Liver (tissue), 9 donors: ENCODE data around the gene P2RY14. TPM values are rescaled to one million over a fixed set of nuclear protein-coding genes. Genes with fewer than 3 reads are reported as not detected.

ENCODE experiments used
- DNase-seq: peaks from one replicate; pipeline ENCODE4 v3.0.0-alpha.2; 2017; ENCODE audit warnings: low spot score
- H3K27ac ChIP-seq, 2 donors: one replicate each; pipeline ENCODE4 v1.7.0; 2013; ENCODE audit warnings: inconsistent platforms in 2 of 2, low read length in 2 of 2, control low read depth in 1 of 2, low read depth in 1 of 2, mild to moderate bottlenecking in 1 of 2
- H3K27me3 ChIP-seq, 4 donors: one replicate each; pipeline versions ENCODE4 v1.6.1 to v1.7.0; 2013; ENCODE audit warnings: low read length in 3 of 4, inconsistent platforms in 1 of 4, mild to moderate bottlenecking in 1 of 4, moderate library complexity in 1 of 4; ENCODE audit not compliant: control insufficient read depth in 4 of 4, insufficient read depth in 4 of 4
- H3K36me3 ChIP-seq, 4 donors: one replicate each; pipeline versions ENCODE4 v1.6.1 to v1.7.0; 2013; ENCODE audit warnings: low read length in 3 of 4, mild to moderate bottlenecking in 3 of 4, low read depth in 1 of 4, moderate library complexity in 1 of 4; ENCODE audit not compliant: control insufficient read depth in 4 of 4, insufficient read depth in 3 of 4
- H3K4me1 ChIP-seq, 4 donors: one replicate each; pipeline versions ENCODE4 v1.6.1 to v1.7.0; 2013; ENCODE audit warnings: low read length in 3 of 4, mild to moderate bottlenecking in 3 of 4, moderate library complexity in 1 of 4; ENCODE audit not compliant: control insufficient read depth in 4 of 4, insufficient read depth in 4 of 4
- H3K4me3 ChIP-seq, 3 donors: one replicate each; pipeline versions ENCODE4 v1.6.1 to v1.7.0; 2013; ENCODE audit warnings: low read length in 3 of 3, control low read depth in 1 of 3, low read depth in 1 of 3, mild to moderate bottlenecking in 1 of 3
- H3K9ac ChIP-seq, 2 donors: one replicate each; pipeline ENCODE4 v1.7.0; 2013; ENCODE audit warnings: low read length in 2 of 2, mild to moderate bottlenecking in 2 of 2, moderate library complexity in 2 of 2, control low read depth in 1 of 2, low read depth in 1 of 2
- H3K9me3 ChIP-seq, 4 donors: one replicate each; pipeline versions ENCODE4 v1.6.1 to v1.7.0; 2013; ENCODE audit warnings: low read length in 3 of 4; ENCODE audit not compliant: control insufficient read depth in 4 of 4
- EGR1 ChIP-seq, 2 donors: IDR thresholded peaks; 2 replicates each; pipeline ENCODE4 v1.6.1; 2016 to 2018; ENCODE audit warnings: antibody characterized with exemption in 2 of 2, low read depth in 2 of 2
- FOXA1 ChIP-seq: IDR thresholded peaks from 2 replicates; pipeline ENCODE4 v1.6.1; 2016; ENCODE audit warnings: antibody characterized with exemption
- FOXA2 ChIP-seq: IDR thresholded peaks from 2 replicates; pipeline ENCODE4 v1.6.1; 2016; ENCODE audit warnings: antibody characterized with exemption
- GABPA ChIP-seq, 2 donors: IDR thresholded peaks in 1 of 2; conservative IDR thresholded peaks in 1 of 2; 2 replicates each; pipeline ENCODE4 v1.6.1; 2016; ENCODE audit warnings: antibody characterized with exemption in 2 of 2, mild to moderate bottlenecking in 1 of 2, moderate library complexity in 1 of 2
- HNF4A ChIP-seq, 2 donors: conservative IDR thresholded peaks; 2 replicates each; pipeline ENCODE4 v1.6.1; 2016; ENCODE audit warnings: antibody characterized with exemption in 2 of 2, mild to moderate bottlenecking in 2 of 2
- HNF4G ChIP-seq: IDR thresholded peaks from 2 replicates; pipeline ENCODE4 v1.6.1; 2016; ENCODE audit warnings: antibody characterized with exemption
- JUND ChIP-seq, 2 donors: IDR thresholded peaks; 2 replicates each; pipeline ENCODE4 v1.6.1; 2016; ENCODE audit warnings: antibody characterized with exemption in 2 of 2
- NR2F2 ChIP-seq: IDR thresholded peaks from 2 replicates; pipeline ENCODE4 v1.6.1; 2016; ENCODE audit warnings: antibody characterized with exemption
- RAD21 ChIP-seq, 2 donors: IDR thresholded peaks; 2 replicates each; pipeline ENCODE4 v1.6.1; 2016; ENCODE audit warnings: antibody characterized with exemption in 2 of 2, mild to moderate bottlenecking in 2 of 2
- RXRA ChIP-seq, 2 donors: IDR thresholded peaks; 2 replicates each; pipeline ENCODE4 v1.6.1; 2017 to 2018; ENCODE audit warnings: antibody characterized with exemption in 2 of 2, mild to moderate bottlenecking in 1 of 2
- SP1 ChIP-seq: IDR thresholded peaks from 2 replicates; pipeline ENCODE4 v1.6.1; 2018; ENCODE audit warnings: antibody characterized with exemption, mild to moderate bottlenecking
- TAF1 ChIP-seq: conservative IDR thresholded peaks from 2 replicates; pipeline ENCODE4 v1.6.1; 2016; ENCODE audit warnings: antibody characterized with exemption, mild to moderate bottlenecking
- YY1 ChIP-seq: IDR thresholded peaks from 2 replicates; pipeline ENCODE4 v1.6.1; 2016; ENCODE audit warnings: antibody characterized with exemption, mild to moderate bottlenecking
- WGBS: extraction: QIAGEN DNeasy Blood & Tissue Kit; methylation state at CpG from one replicate; pipeline ENCODE4 v1.1.7; 2013; 5-methylcytosine and 5-hydroxymethylcytosine counted together
- polyA plus RNA-seq, 2 donors: library from polyadenylated mRNA; stranded (reverse) in 1 of 2; unstranded in 1 of 2; fragments of 200-250 nt in 1 of 2; fragments of >200 nt in 1 of 2; fragmentation: Nextera tagmentation in 1 of 2; extraction: Ambion mirVana in 1 of 2; gene quantifications; one replicate each; pipeline versions ENCODE4 v1.2.1 to v1.2.3, GENCODE V29; 2013 to 2015
- total RNA-seq, 2 donors: library from RNA; depleted of rRNA; stranded (reverse); fragments of >200 nt; gene quantifications; one replicate each; pipeline ENCODE4 v1.2.3, GENCODE V29; 2014
- TF ChIP-seq, protein P1 (sequence below): IDR thresholded peaks from 2 replicates; pipeline ENCODE4 v1.6.1; 2016; ENCODE audit warnings: antibody characterized with exemption
- TF ChIP-seq, protein P2 (sequence below): IDR thresholded peaks from 2 replicates; pipeline ENCODE4 v1.6.1; 2016; ENCODE audit warnings: antibody characterized with exemption, mild to moderate bottlenecking
- TF ChIP-seq, protein P3 (sequence below): IDR thresholded peaks from 2 replicates; pipeline ENCODE4 v1.6.1; 2016; ENCODE audit warnings: antibody characterized with exemption
- TF ChIP-seq, protein P4 (sequence below): fragments of 150-350 bp; IDR thresholded peaks from 2 replicates; pipeline ENCODE4 v1.5.1; 2017; ENCODE audit warnings: improper control_type of control experiment, low read depth, low read length; ENCODE audit not compliant: missing input control
- donor health status: healthy.
- donor health status: healthy.
- donor health status: healthy.
- donor health status: healthy.
- donor health status: healthy.

P2RY14 gene
- total and polyA plus RNA-seq, 4 donors = 0.10 to 0.37 (median 0.22) TPM

DNA sequence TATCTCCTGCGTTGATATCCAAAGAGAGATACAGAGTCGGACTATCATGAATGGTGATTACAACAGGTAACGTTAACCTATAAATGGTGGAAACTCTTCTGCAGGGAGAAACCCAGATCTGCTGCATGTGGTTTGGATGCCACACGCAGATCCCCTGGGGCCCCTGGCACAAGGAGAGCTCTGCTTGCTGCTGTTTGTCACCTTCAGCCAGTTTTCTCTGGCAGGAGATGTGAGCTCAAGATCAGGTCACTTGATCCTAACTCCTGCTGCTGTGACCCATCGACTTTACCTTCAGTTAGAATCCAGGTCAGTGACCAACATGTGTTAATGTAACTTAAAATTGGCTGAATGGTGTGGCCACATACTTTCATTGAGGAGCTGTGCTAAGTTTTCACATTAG, 51.5 kb downstream of the P2RY14 start (continued):
- TF ChIP-seq, protein P1, sequence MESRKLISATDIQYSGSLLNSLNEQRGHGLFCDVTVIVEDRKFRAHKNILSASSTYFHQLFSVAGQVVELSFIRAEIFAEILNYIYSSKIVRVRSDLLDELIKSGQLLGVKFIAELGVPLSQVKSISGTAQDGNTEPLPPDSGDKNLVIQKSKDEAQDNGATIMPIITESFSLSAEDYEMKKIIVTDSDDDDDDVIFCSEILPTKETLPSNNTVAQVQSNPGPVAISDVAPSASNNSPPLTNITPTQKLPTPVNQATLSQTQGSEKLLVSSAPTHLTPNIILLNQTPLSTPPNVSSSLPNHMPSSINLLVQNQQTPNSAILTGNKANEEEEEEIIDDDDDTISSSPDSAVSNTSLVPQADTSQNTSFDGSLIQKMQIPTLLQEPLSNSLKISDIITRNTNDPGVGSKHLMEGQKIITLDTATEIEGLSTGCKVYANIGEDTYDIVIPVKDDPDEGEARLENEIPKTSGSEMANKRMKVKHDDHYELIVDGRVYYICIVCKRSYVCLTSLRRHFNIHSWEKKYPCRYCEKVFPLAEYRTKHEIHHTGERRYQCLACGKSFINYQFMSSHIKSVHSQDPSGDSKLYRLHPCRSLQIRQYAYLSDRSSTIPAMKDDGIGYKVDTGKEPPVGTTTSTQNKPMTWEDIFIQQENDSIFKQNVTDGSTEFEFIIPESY = no peak
- TF ChIP-seq HNF4G = no peak
- TF ChIP-seq NR2F2 = no peak

DNA sequence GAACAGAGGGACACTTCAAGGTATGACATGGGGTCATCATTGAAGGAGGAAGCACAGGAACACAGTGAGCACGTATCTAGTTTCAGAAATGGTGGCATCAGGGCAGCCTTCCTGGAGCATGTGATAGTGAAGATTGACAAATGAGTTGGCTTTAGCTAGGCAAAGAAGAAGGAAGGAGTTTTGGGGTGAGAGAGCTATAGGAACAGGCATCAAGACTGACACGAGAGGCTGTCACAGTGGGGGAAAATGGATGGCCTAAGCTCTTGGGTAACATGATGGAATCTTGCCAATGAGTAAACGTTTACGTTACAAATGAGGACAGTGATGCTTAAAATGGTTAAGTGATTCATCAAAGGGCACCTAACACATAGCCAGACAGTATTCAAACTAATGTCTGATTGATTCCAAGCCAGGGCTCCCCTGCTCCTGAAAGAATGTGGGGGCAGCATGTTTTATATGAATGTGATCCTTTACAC, 52.2 kb downstream of the P2RY14 start:
- WGBS = 30% methylated on average over 4 of the region's 4 CpGs
- DNase-seq = no peak
- peak; percentile 70 for TF ChIP-seq YY1
- TF ChIP-seq EGR1 (IDR thresholded peaks at IDR 0.05; ENCODE audit: low read depth in 2 of 2) = no peak
- TF ChIP-seq HNF4A (conservative IDR thresholded peaks at IDR 0.05) = no peak
- Histone ChIP-seq H3K4me1 (peaks cover 6 to 27% (median 16%) of the 10 kb centered on the region in 4 donors), H3K27ac (no peak overlapping the region), H3K9ac (no peak overlapping the region), H3K27me3 (no peaks in the 10 kb centered on the region), H3K36me3 (no peaks in the 10 kb centered on the region), H3K9me3 (no peaks in the 10 kb centered on the region), H3K4me3 (no peak overlapping the region)

DNA sequence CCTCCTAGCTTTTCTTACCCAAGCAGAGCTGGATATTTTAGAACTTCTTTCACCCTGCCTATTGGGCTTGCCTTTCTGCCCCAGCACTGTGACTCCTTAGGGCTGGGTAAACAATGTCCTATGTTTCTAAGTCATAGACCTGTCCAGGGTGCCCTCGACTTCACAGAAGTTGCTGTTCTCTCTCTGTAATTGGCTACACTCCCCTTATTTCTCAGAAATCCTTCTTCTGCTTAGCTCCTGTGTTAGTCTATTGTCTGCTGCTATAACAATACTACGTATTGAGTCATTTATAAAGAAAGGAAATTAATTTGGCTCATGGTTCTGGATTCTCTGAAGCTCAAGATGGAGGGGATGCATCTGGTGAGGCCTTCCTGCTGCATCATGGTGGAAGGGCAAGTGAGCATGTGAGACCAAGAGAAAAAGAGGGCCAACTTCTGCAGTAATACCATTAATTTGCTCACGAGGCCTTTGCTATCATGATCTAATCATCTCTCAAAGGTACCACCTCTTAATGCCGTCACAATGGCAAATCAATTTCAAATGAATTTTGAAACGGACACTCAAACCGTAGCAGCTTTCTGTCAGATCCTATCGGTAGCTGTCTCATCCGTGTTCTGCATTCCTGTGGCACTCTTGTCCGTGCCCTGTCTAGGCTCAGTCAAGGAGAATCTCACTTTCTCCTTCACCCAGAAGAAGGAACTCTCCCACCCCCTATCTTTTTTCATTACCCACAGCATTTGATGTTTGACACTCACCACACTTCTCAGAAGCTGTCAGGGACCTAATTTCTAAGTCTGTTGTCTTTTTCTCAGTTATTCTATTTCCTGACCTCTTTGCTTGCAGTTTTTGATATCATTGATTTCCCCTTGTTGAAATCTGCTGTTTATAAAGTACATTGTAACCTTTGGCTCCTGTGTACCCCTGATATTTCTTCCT, 53.0 kb downstream of the P2RY14 start:
- Histone ChIP-seq H3K4me1 (peaks cover 6 to 27% (median 16%) of the 10 kb centered on the region in 4 donors), H3K36me3 (no peaks in the 10 kb centered on the region), H3K27me3 (no peaks in the 10 kb centered on the region), H3K9me3 (no peaks in the 10 kb centered on the region), H3K27ac (no peak overlapping the region), H3K9ac (no peak overlapping the region), H3K4me3 (no peak overlapping the region)
- WGBS = 78% methylated on average over 9 of the region's 9 CpGs
- TF ChIP-seq SP1 = no peak
- no peak for TF ChIP-seq HNF4G
- no peak for TF ChIP-seq NR2F2
- TF ChIP-seq, protein P2, sequence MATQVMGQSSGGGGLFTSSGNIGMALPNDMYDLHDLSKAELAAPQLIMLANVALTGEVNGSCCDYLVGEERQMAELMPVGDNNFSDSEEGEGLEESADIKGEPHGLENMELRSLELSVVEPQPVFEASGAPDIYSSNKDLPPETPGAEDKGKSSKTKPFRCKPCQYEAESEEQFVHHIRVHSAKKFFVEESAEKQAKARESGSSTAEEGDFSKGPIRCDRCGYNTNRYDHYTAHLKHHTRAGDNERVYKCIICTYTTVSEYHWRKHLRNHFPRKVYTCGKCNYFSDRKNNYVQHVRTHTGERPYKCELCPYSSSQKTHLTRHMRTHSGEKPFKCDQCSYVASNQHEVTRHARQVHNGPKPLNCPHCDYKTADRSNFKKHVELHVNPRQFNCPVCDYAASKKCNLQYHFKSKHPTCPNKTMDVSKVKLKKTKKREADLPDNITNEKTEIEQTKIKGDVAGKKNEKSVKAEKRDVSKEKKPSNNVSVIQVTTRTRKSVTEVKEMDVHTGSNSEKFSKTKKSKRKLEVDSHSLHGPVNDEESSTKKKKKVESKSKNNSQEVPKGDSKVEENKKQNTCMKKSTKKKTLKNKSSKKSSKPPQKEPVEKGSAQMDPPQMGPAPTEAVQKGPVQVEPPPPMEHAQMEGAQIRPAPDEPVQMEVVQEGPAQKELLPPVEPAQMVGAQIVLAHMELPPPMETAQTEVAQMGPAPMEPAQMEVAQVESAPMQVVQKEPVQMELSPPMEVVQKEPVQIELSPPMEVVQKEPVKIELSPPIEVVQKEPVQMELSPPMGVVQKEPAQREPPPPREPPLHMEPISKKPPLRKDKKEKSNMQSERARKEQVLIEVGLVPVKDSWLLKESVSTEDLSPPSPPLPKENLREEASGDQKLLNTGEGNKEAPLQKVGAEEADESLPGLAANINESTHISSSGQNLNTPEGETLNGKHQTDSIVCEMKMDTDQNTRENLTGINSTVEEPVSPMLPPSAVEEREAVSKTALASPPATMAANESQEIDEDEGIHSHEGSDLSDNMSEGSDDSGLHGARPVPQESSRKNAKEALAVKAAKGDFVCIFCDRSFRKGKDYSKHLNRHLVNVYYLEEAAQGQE = no peak
- TF ChIP-seq, protein P3, sequence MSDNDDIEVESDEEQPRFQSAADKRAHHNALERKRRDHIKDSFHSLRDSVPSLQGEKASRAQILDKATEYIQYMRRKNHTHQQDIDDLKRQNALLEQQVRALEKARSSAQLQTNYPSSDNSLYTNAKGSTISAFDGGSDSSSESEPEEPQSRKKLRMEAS = no peak
- TF ChIP-seq, protein P1 = no peak
- no peak for TF ChIP-seq HNF4A (conservative IDR thresholded peaks at IDR 0.05)
- no peak for TF ChIP-seq EGR1 (IDR thresholded peaks at IDR 0.05; ENCODE audit: low read depth in 2 of 2)
- no peak for TF ChIP-seq TAF1
- TF ChIP-seq JUND (IDR thresholded peaks at IDR 0.05) = no peak
- no peak for TF ChIP-seq RXRA (IDR thresholded peaks at IDR 0.05)
- no peak for TF ChIP-seq YY1
- TF ChIP-seq FOXA2 = no peak
- TF ChIP-seq RAD21 (IDR thresholded peaks at IDR 0.05) = no peak
- TF ChIP-seq, protein P4, sequence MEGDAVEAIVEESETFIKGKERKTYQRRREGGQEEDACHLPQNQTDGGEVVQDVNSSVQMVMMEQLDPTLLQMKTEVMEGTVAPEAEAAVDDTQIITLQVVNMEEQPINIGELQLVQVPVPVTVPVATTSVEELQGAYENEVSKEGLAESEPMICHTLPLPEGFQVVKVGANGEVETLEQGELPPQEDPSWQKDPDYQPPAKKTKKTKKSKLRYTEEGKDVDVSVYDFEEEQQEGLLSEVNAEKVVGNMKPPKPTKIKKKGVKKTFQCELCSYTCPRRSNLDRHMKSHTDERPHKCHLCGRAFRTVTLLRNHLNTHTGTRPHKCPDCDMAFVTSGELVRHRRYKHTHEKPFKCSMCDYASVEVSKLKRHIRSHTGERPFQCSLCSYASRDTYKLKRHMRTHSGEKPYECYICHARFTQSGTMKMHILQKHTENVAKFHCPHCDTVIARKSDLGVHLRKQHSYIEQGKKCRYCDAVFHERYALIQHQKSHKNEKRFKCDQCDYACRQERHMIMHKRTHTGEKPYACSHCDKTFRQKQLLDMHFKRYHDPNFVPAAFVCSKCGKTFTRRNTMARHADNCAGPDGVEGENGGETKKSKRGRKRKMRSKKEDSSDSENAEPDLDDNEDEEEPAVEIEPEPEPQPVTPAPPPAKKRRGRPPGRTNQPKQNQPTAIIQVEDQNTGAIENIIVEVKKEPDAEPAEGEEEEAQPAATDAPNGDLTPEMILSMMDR = no peak
- TF ChIP-seq GABPA (IDR thresholded peaks at IDR 0.05 in 1 of 2, conservative IDR thresholded peaks at IDR 0.05 in 1 of 2) = no peak
- TF ChIP-seq FOXA1 = no peak
- no peak for DNase-seq
